Glutamatergic neuron (in vitro differentiated cells): ENCODE measurements around the gene FNDC3B. TPM values are rescaled to one million over a fixed set of nuclear protein-coding genes. Genes with fewer than 3 reads are reported as not detected.

Experiments
- DNase-seq: peaks from one replicate; pipeline ENCODE4 v3.0.0; 2022
- H3K27ac Mint-ChIP-seq: one replicate; pipeline ENCODE4 v1.8.0; 2020; ENCODE audit warnings: mild to moderate bottlenecking, mixed read lengths, inconsistent platforms; ENCODE audit not compliant: unreplicated experiment
- H3K27me3 Mint-ChIP-seq: one replicate; pipeline ENCODE4 v1.8.0; 2020; ENCODE audit warnings: mild to moderate bottlenecking, moderate library complexity, mixed read lengths, inconsistent platforms; ENCODE audit not compliant: unreplicated experiment
- H3K36me3 Mint-ChIP-seq: one replicate; pipeline ENCODE4 v1.8.0; 2020; ENCODE audit warnings: mild to moderate bottlenecking, mixed read lengths, inconsistent platforms; ENCODE audit not compliant: unreplicated experiment
- H3K4me1 Mint-ChIP-seq: one replicate; pipeline ENCODE4 v1.8.0; 2020; ENCODE audit warnings: mild to moderate bottlenecking, low read depth, mixed read lengths, inconsistent platforms; ENCODE audit not compliant: unreplicated experiment
- H3K4me3 Mint-ChIP-seq: one replicate; pipeline ENCODE4 v1.8.0; 2020; ENCODE audit warnings: mild to moderate bottlenecking, mixed read lengths, inconsistent platforms; ENCODE audit not compliant: unreplicated experiment
- H3K9me3 Mint-ChIP-seq: one replicate; pipeline ENCODE4 v1.8.0; 2020; ENCODE audit warnings: mild to moderate bottlenecking, moderate library complexity, mixed read lengths, inconsistent platforms; ENCODE audit not compliant: unreplicated experiment
- total RNA-seq: library from RNA; stranded (reverse); fragmentation: NEBNext Ultra II Directional; extraction: Animal tissue kit (Norgen Biotek cat#: 25700); gene quantifications from one replicate; pipeline ENCODE4 v1.2.1, GENCODE V29; 2021; ENCODE audit not compliant: unreplicated experiment
- TF ChIP-seq, protein P1 (sequence below): fragments of 200-600 bp; sonication (generic); IDR thresholded peaks from one replicate; pipeline ENCODE4 v1.5.0; 2021; ENCODE audit not compliant: partially characterized antibody, unreplicated experiment

Gene FNDC3B
- total RNA-seq, 1 donor from 2014 or later: 11.7 TPM

DNA sequence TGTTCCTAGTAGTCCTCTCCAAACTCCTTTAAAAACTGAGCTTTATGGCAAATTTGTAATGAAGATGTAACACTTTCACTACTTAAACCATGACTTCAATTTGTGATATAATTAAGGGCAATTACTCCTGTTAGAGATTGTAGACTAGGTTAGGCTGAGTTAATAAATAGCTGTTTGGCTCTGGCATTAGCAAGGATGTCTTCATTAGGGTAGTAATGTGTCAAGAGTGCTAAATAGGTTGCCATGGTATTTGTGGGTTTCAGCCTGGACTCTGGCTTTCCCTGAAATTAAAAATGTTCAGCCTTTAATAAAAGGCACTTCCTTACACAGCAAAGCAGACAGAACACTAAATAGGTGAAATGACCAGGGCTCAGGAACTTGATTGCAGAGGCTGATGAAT, 337.0 kb downstream of the FNDC3B start:
- TF ChIP-seq, protein P1, sequence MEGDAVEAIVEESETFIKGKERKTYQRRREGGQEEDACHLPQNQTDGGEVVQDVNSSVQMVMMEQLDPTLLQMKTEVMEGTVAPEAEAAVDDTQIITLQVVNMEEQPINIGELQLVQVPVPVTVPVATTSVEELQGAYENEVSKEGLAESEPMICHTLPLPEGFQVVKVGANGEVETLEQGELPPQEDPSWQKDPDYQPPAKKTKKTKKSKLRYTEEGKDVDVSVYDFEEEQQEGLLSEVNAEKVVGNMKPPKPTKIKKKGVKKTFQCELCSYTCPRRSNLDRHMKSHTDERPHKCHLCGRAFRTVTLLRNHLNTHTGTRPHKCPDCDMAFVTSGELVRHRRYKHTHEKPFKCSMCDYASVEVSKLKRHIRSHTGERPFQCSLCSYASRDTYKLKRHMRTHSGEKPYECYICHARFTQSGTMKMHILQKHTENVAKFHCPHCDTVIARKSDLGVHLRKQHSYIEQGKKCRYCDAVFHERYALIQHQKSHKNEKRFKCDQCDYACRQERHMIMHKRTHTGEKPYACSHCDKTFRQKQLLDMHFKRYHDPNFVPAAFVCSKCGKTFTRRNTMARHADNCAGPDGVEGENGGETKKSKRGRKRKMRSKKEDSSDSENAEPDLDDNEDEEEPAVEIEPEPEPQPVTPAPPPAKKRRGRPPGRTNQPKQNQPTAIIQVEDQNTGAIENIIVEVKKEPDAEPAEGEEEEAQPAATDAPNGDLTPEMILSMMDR: no peak
- Mint-ChIP-seq H3K4me1 (peaks cover 1% of the 10 kb centered on the region), H3K9me3 (no peaks in the 10 kb centered on the region), H3K36me3 (peaks cover 8% of the 10 kb centered on the region), H3K27ac (no peak overlapping the region), H3K27me3 (no peaks in the 10 kb centered on the region), H3K4me3 (no peak overlapping the region)
- no peak for DNase-seq

GRCh38 chr3:172376881-172377280, 337.5 kb downstream of the FNDC3B start:
- Mint-ChIP-seq H3K9me3 (peaks cover 1% of the 10 kb centered on the region), H3K4me1 (peaks cover 1% of the 10 kb centered on the region), H3K27ac (no peak overlapping the region), H3K4me3 (no peak overlapping the region), H3K36me3 (peaks cover 8% of the 10 kb centered on the region), H3K27me3 (no peaks in the 10 kb centered on the region)
- TF ChIP-seq, protein P1: no peak
- no peak for DNase-seq

- Mint-ChIP-seq H3K27ac (no peak overlapping the region), H3K27me3 (no peaks in the 10 kb centered on the region)
- TF ChIP-seq, protein P1: no peak
These were observed 339.1 kb downstream of the FNDC3B start for GRCh38 chr3:172378439-172378838.

GRCh38 chr3:172379372-172379771, 340.0 kb downstream of the FNDC3B start:
- TF ChIP-seq, protein P1: no peak
- no peak for DNase-seq
- no peak overlapping the region for H3K4me3 Mint-ChIP-seq
- no peak overlapping the region for H3K27ac Mint-ChIP-seq
- peaks cover 12% of the 10 kb centered on the region for H3K36me3 Mint-ChIP-seq
- peaks cover 1% of the 10 kb centered on the region for H3K4me1 Mint-ChIP-seq
- peaks cover 1% of the 10 kb centered on the region for H3K9me3 Mint-ChIP-seq
- no peaks in the 10 kb centered on the region for H3K27me3 Mint-ChIP-seq

More at GRCh38 chr3:172378439-172378838, 339.1 kb downstream of the FNDC3B start:
- DNase-seq: no peak
- Mint-ChIP-seq H3K4me1 (peaks cover 1% of the 10 kb centered on the region), H3K9me3 (peaks cover 1% of the 10 kb centered on the region), H3K36me3 (peaks cover 12% of the 10 kb centered on the region), H3K4me3 (no peak overlapping the region)

GRCh38 chr3:172380632-172381031, 341.3 kb downstream of the FNDC3B start:
- H3K9me3 Mint-ChIP-seq: peaks cover 1% of the 10 kb centered on the region
- no peaks in the 10 kb centered on the region for H3K27me3 Mint-ChIP-seq
- H3K36me3 Mint-ChIP-seq: peaks cover 12% of the 10 kb centered on the region
- no peak overlapping the region for H3K4me3 Mint-ChIP-seq
- TF ChIP-seq, protein P1: no peak
- H3K27ac Mint-ChIP-seq: no peak overlapping the region
- no peak for DNase-seq
- H3K4me1 Mint-ChIP-seq: no peaks in the 10 kb centered on the region
